ENCODE measurements around the gene DOK7.

GRCh38 chr4:3462321-3462789 is 751 bp upstream of the DOK7 start:
- TF ChIP-seq CTCF (IDR thresholded peaks at IDR 0.05): no peak
- TF ChIP-seq POLR2A (IDR thresholded peaks at IDR 0.05): no peak
